Measurements from ENCODE around the gene UNC93A.
"Not testable (repeated sequence)": the region's sequence is repeated elsewhere in the genome, so short reads cannot be mapped to it uniquely, and the experiment has no call there.

The UNC93A gene

DNA sequence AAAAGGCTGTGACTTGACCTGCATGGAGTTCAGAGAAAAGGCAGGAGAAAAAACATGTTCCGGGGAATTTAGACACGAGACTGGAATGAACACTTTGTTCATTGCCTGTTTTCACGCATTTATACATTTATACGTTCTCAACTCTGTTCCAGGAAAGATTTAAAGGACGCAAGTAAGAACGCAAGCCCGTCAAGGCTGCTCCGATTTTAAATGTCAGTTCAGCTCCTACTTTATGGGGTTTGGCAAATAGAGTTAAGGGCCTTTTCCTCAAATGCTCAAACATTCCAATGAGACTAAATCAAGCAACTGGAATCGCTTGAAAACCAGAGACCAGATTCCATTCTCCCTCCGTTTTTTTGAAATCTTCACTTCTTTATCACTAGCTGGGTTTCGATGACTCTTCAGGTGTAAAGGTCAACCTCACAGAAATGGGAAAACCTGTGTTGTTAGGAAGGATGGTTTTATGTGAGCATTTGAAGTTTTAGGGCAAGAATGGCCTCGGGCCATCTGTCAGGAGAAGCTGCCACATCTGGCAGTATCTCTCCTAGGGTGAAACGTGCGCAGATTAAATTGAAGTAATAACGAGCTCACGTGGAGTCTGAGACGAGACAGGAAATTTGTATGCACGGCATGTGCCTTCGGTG, 58.6 kb downstream of the UNC93A start:
- Histone ChIP-seq H3K27ac (no peak overlapping the region), H3K4me1 (ENCODE audit: control insufficient read depth in 1 of 2, insufficient read depth in 1 of 2, low read depth in 1 of 2, low read length in 1 of 2) (no peaks in the 10 kb centered on the region), H3K4me3 (ENCODE audit: low read depth in 1 of 2, low read length in 1 of 2) (no peak overlapping the region), H3K9me3 (no peaks in the 10 kb centered on the region), H3K27me3 (peaks cover 86% of the 10 kb centered on the region), H3K36me3 (no peaks in the 10 kb centered on the region)
- TF ChIP-seq, protein P1, sequence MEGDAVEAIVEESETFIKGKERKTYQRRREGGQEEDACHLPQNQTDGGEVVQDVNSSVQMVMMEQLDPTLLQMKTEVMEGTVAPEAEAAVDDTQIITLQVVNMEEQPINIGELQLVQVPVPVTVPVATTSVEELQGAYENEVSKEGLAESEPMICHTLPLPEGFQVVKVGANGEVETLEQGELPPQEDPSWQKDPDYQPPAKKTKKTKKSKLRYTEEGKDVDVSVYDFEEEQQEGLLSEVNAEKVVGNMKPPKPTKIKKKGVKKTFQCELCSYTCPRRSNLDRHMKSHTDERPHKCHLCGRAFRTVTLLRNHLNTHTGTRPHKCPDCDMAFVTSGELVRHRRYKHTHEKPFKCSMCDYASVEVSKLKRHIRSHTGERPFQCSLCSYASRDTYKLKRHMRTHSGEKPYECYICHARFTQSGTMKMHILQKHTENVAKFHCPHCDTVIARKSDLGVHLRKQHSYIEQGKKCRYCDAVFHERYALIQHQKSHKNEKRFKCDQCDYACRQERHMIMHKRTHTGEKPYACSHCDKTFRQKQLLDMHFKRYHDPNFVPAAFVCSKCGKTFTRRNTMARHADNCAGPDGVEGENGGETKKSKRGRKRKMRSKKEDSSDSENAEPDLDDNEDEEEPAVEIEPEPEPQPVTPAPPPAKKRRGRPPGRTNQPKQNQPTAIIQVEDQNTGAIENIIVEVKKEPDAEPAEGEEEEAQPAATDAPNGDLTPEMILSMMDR (IDR thresholded peaks at IDR 0.05) = no peak

DNA sequence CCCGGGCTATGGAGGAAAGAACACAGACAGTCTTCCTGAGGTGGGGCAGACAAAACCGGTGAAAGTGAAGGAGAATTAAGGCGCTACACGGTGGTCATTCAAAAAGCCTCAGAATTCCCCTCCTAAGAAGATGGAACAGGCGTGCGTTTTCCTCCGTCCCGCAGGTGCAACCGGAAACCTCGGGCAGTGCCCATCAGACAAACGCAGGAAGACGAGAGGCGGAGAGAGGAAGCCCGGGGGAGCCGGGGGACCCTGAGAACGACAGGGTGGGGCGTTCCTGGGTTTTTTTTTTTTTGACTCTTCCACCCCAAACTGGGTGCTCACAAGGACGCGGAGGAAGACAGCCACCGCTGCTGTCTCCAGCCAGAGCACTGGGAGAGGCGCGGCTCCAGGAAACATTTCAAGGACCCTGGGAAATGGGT, 59.2 kb downstream of the UNC93A start:
- H3K27me3 ChIP-seq = peaks cover 81% of the 10 kb centered on the region
- no peaks in the 10 kb centered on the region for H3K36me3 ChIP-seq
- no peak overlapping the region for H3K27ac ChIP-seq
- TF ChIP-seq, protein P1 (IDR thresholded peaks at IDR 0.05) = no peak
- H3K4me3 ChIP-seq (ENCODE audit: low read depth in 1 of 2, low read length in 1 of 2) = no peak overlapping the region
- H3K9me3 ChIP-seq = no peaks in the 10 kb centered on the region
- no peaks in the 10 kb centered on the region for H3K4me1 ChIP-seq (ENCODE audit: control insufficient read depth in 1 of 2, insufficient read depth in 1 of 2, low read depth in 1 of 2, low read length in 1 of 2)

DNA sequence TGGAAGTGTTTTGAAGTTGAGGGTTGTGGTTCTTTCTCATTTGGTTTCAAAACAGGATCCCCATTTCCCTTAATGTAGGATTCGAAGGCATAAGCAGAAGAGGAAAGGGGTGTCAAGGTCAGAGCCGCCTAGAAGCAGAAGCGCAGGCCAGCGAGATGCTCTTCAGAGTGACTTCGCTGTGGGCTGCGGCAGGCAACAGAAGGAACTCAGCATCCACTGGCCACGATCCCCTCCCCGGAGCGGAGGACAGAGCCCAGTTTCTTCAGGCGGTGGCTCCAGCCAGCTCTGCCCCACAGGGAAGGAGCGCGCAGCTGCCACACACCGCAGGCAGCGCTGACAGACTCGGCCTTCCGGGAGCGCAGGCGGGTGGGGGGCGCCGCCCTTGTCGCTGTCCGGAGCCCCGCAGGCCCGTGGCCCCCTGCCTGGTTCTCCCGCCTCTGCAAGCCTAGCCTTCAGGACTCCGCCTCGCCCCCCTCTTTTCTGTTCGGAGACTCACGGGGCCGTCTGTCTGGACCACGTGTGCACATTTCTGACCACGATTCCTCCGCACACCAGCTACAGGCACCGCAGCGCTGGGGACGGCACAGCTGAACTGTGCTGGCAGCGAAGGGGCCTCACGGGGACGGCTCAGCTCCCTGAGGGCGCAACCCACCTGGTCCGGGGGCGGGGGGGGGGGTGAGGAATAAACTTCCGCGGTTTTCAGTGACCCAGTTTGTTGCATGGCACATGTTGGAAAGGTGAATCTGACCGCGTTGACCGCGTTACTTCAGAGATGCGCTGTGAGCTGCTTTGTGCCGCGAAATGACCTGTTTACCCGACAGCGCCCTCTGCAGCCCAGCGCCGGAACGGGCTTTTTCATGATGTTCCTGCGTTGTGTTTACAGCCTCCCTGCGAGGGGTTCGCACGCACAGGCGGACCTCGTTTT, 59.9 kb downstream of the UNC93A start:
- Histone ChIP-seq H3K27me3 (peaks cover 80% of the 10 kb centered on the region), H3K27ac (no peak overlapping the region), H3K36me3 (no peaks in the 10 kb centered on the region), H3K9me3 (no peaks in the 10 kb centered on the region), H3K4me1 (ENCODE audit: control insufficient read depth in 1 of 2, insufficient read depth in 1 of 2, low read depth in 1 of 2, low read length in 1 of 2) (no peaks in the 10 kb centered on the region), H3K4me3 (ENCODE audit: low read depth in 1 of 2, low read length in 1 of 2) (no peak overlapping the region)
- TF ChIP-seq, protein P1 (IDR thresholded peaks at IDR 0.05) = no peak

DNA sequence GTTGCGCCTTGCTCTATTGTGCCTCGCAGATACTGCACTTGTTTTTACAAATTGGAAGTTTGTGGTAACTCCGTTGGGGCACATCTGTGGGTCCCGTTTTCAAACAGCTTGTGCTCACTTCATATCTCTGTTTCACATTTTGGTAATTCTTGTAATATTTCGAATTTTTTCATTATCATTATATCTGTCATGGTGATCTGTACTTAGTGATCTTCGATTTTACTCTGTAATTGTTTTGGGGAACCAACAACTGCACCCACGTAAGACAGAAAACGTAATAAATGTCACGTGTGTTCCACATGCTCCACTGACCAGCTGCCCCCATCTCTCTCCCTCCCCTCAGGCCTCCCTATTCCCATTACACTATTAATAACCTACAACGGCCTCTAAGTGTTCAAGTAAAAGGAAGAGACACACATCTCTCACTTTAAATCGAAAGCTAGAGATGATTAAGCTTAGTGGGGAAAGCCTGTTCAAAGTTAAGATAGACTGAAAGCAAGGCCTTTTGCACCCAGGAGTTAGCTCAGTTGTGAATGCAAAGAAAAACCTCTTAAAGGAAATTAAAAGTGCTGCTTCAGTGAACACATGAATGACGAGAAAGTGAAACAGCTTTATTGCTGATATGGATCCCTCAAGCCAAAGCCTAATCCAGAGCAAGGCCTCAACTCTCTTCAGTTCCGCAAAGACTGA, 60.7 kb downstream of the UNC93A start:
- Histone ChIP-seq H3K27ac (no peak overlapping the region), H3K36me3 (no peaks in the 10 kb centered on the region), H3K27me3 (peaks cover 81% of the 10 kb centered on the region), H3K4me1 (ENCODE audit: control insufficient read depth in 1 of 2, insufficient read depth in 1 of 2, low read depth in 1 of 2, low read length in 1 of 2) (no peaks in the 10 kb centered on the region), H3K4me3 (ENCODE audit: low read depth in 1 of 2, low read length in 1 of 2) (no peak overlapping the region), H3K9me3 (no peaks in the 10 kb centered on the region)
- TF ChIP-seq, protein P1 (IDR thresholded peaks at IDR 0.05) = no peak

DNA sequence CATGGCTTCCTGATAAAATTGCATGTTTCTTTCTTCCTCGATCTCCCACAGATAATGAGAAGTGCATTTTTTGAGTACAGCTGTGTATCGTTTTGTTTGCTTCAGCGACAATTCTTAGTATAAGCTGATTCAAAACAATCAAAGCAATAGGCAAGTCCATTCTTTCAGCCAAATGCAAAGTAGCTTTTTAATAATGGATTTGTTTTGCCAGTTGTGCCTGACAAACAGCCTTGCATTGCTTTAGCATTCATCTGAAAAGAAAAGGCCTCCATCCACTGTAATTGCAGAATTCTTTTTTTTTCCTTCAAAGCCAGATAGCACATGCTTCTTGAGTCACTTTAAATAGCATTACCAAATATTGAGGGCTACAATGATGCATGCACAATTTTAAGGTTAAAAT, 65.8 kb downstream of the UNC93A start:
- no peaks in the 10 kb centered on the region for H3K9me3 ChIP-seq
- H3K27me3 ChIP-seq = peaks cover 37% of the 10 kb centered on the region
- TF ChIP-seq, protein P1 (IDR thresholded peaks at IDR 0.05) = no peak
- H3K27ac ChIP-seq = no peak overlapping the region
- no peaks in the 10 kb centered on the region for H3K36me3 ChIP-seq
- no peaks in the 10 kb centered on the region for H3K4me1 ChIP-seq (ENCODE audit: control insufficient read depth in 1 of 2, insufficient read depth in 1 of 2, low read depth in 1 of 2, low read length in 1 of 2)
- no peak overlapping the region for H3K4me3 ChIP-seq (ENCODE audit: low read depth in 1 of 2, low read length in 1 of 2)

DNA sequence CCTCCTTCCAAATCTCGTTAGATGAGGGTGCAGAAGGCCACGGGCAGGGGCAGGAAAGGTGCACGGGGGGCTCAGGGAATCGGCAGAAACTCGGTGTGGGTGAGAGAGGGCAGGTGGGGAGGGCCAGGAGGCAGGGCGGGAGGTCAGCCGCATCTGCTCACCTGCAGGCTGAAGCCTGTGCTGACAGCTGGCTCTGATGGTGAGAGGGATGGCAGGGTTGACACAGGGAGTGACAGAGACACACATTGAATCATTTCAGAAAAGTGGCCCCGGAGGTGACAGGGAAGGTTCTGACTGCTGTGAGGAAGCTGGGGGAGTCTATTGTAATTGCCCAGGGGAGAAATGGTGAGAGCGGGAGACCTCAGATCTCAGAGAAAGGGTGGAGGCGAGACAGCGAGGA, 67.3 kb downstream of the UNC93A start:
- not testable (repeated sequence) for H3K27ac ChIP-seq; H3K4me3 ChIP-seq (ENCODE audit: low read depth in 1 of 2, low read length in 1 of 2); H3K9me3 ChIP-seq; H3K36me3 ChIP-seq; H3K4me1 ChIP-seq (ENCODE audit: control insufficient read depth in 1 of 2, insufficient read depth in 1 of 2, low read depth in 1 of 2, low read length in 1 of 2)
- H3K27me3 ChIP-seq = peaks cover 23% of the 10 kb centered on the region

DNA sequence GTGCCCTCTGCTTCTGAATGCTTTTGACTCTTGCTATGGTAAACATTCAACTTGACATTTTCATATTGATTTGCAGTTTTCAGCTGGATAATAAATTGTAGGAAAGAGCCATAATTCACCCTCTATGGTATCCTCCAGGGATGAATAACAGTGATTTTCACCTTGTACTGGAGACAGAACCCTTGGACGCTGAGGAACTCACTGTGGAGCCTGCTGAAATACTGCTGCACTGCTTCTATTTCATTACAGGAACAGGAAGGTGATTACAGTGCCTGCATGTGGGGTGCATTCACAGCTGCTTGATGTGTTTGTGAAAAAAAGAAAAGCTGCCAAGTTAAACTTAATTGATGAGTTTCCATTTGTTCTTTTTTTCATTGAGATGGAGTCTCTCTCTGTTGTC, 70.1 kb downstream of the UNC93A start:
- H3K27me3 ChIP-seq; H3K4me1 ChIP-seq (ENCODE audit: control insufficient read depth in 1 of 2, insufficient read depth in 1 of 2, low read depth in 1 of 2, low read length in 1 of 2); H3K9me3 ChIP-seq; H3K4me3 ChIP-seq (ENCODE audit: low read depth in 1 of 2, low read length in 1 of 2); H3K27ac ChIP-seq; H3K36me3 ChIP-seq: not testable (repeated sequence)
